Fibroblast of skin of back (primary cell): ENCODE data around the gene OR4P4. TPM values are rescaled to one million over a fixed set of nuclear protein-coding genes. Genes with fewer than 3 reads are reported as not detected.

Experiments used
- DNase-seq: peaks from one replicate; pipeline ENCODE4 v3.0.0-alpha.2; 2013
- polyA plus RNA-seq, 2 experiments: library from polyadenylated mRNA; unstranded; fragments of 120-200 nt; gene quantifications; one replicate each; pipeline ENCODE4 v1.2.1, GENCODE V29; 2013; ENCODE audit not compliant: insufficient read length in 2 of 2

OR4P4 gene
- polyA plus RNA-seq (2013, experiment 1 of 2; ENCODE audit: insufficient read length), result not detected
- not detected for polyA plus RNA-seq (2013, experiment 2 of 2; ENCODE audit: insufficient read length)

GRCh38 chr11:55634813-55635212 lies at the start of gene OR4P4:
Gene OR4P4 (plus strand): TSS chr11:55635113.
- DNase-seq, result no peak

- DNase-seq, result no peak
Observed at GRCh38 chr11:55607545-55607944, 27.4 kb upstream of the OR4P4 start, which contains the start of gene OR4C11. Gene OR4C11 (minus strand): TSS chr11:55607645. CDS start chr11:55604373, 3,272 bp downstream.

GRCh38 chr11:55624531-55624930 lies 10.4 kb upstream of the OR4P4 start:
- DNase-seq, result no peak

GRCh38 chr11:55648027-55648426 lies 13.1 kb downstream of the OR4P4 start, which contains the start of gene OR4S2:
Gene OR4S2 (plus strand): TSS chr11:55648327. CDS start chr11:55650904, 2,577 bp downstream.
- DNase-seq, result no peak

GRCh38 chr11:55652560-55652959 lies 17.6 kb downstream of the OR4P4 start:
- DNase-seq, result no peak

GRCh38 chr11:55655096-55655495 lies 20.2 kb downstream of the OR4P4 start:
- no peak for DNase-seq

GRCh38 chr11:55658031-55658573 lies 23.2 kb downstream of the OR4P4 start:
- DNase-seq, result no peak

GRCh38 chr11:55658608-55659007 lies 23.7 kb downstream of the OR4P4 start:
- no peak for DNase-seq

GRCh38 chr11:55661901-55662300 lies 27.0 kb downstream of the OR4P4 start, which contains the start of gene OR4C6:
Gene OR4C6 (plus strand): TSS chr11:55662201. CDS start chr11:55665167, 2,966 bp downstream.
- no peak for DNase-seq

GRCh38 chr11:55669376-55669775 lies 34.5 kb downstream of the OR4P4 start:
- no peak for DNase-seq

GRCh38 chr11:55673860-55674259 lies 38.9 kb downstream of the OR4P4 start:
- no peak for DNase-seq
